ENCODE results near the gene SLC25A21.

Gene SLC25A21

DNA sequence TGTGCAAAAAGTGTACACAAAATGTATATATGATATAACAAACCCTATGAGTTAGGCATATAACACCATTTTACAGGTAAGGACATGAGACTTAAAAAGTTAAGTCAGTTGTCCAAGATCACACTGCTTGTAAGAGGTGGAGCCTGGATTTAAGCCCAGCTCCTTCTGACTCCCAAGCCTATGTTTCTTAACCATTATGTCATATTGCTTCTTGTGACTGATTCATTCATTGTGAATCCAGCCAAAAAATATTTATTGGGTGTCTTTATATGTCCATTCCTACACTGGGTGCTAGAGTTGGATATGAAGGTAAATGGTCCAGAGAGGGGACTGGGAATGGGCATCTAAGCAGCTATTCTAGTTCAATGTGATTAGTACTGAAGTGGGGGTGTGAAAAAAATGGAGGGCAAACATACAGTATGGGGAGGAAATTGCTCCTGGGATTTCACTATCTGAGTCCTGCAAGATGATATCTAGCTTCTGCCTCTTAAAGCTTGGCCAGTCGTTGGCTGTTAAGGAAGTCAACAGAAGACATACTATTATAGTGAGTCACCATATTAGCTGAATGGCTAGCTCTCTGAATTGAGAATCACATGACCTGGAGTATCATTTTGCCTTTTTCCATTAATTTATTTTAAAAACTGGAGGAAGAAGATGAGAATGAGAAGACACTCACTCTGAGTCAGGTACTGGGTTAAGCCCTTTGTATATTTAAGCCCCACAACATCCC lies 481.9 kb downstream of the SLC25A21 start:
- TF ChIP-seq POLR2AphosphoS5 (IDR thresholded peaks at IDR 0.05; ENCODE audit: borderline replicate concordance, low read depth, low read length) (no peak), FOXP2 (optimal IDR thresholded peaks at IDR 0.05; ENCODE audit: control extremely low read depth, extremely low read length, insufficient read depth) (no peak), EZH2 (IDR thresholded peaks at IDR 0.05) (no peak)
- no peak overlapping the region for H3K4me3 ChIP-seq

DNA sequence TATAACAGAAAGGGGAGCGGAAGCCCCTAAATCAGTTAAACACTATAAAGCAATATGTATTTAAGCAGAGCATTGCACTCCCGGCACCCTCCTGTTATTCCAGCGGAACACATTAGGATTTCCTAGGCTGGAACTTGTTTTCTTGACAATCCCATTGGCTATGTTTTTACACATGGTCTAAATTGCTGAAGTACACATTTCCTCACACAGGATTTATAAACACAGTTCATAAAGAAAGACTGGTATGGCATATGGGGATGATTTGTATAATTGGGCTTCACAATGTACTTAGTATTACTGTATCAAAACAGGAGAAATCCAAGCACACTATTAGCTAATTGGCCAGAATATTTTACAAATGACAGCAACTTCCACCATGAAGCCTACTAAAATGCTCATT lies 487.5 kb downstream of the SLC25A21 start:
- H3K36me3 ChIP-seq (ENCODE audit: insufficient read depth, low read length): no peaks in the 10 kb centered on the region
- peak overlapping the region; percentile 35 for H3K9ac ChIP-seq (ENCODE audit: insufficient read length)
- DNase-seq (ENCODE audit: low read depth, low spot score): peak; percentile 68
- H3K4me3 ChIP-seq: peak overlapping the region; percentile 70
- no peak for TF ChIP-seq EZH2 (IDR thresholded peaks at IDR 0.05)
- TF ChIP-seq POLR2AphosphoS5 (IDR thresholded peaks at IDR 0.05; ENCODE audit: borderline replicate concordance, low read depth, low read length): peak; percentile 16; the same call in 1 of the 2 replicates
- TF ChIP-seq FOXP2 (optimal IDR thresholded peaks at IDR 0.05; ENCODE audit: control extremely low read depth, extremely low read length, insufficient read depth): no peak
- peak overlapping the region; percentile 95 for H3K27ac ChIP-seq
- H3K9me3 ChIP-seq (ENCODE audit: low read depth, low read length): no peaks in the 10 kb centered on the region

More for the DNA sequence above, 481.9 kb downstream of the SLC25A21 start:
- H3K9me3 ChIP-seq (ENCODE audit: low read depth, low read length): no peaks in the 10 kb centered on the region
- H3K27ac ChIP-seq: no peak overlapping the region
- no peak overlapping the region for H3K9ac ChIP-seq (ENCODE audit: insufficient read length)
- DNase-seq (ENCODE audit: low read depth, low spot score): no peak
- no peaks in the 10 kb centered on the region for H3K36me3 ChIP-seq (ENCODE audit: insufficient read depth, low read length)

DNA sequence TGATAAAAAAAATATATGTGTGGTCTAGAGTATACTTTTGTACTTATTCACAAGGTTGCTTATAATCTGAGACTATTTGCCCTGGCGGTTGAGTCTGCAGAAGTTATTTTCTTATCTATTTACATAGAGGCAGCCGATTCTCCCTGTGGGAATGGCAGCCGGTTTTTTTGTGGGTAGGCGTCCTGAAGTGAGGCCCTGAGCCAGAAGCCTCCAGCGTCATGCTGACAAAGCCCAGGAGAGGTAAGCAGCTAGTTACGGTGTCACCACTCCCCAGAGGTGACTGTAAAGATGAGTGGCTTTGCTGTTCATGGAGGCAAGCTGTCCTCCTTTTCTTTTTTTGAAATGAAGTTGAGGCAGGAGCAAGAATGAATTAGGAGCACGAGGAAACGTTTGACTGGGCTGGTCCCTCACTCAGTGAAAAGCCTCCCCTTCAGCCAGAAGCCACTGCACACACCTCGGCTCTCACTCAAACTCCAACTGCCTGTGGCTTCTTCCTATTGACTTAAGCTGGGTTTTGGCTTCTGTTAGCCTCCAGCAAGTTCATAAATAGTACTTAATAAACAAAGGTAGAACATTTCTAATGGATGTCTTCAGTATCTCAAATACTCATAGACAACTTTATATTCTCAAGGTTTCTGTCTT lies 489.2 kb downstream of the SLC25A21 start:
- H3K36me3 ChIP-seq (ENCODE audit: insufficient read depth, low read length): 0 out of 2 replicates have a peak, but pooled peaks cover 2% of the 10 kb centered on the region
- no peak overlapping the region for H3K27ac ChIP-seq
- H3K9ac ChIP-seq (ENCODE audit: insufficient read length): no peak overlapping the region
- H3K4me3 ChIP-seq: no peak overlapping the region
- TF ChIP-seq EZH2 (IDR thresholded peaks at IDR 0.05): no peak
- no peak for TF ChIP-seq FOXP2 (optimal IDR thresholded peaks at IDR 0.05; ENCODE audit: control extremely low read depth, extremely low read length, insufficient read depth)
- TF ChIP-seq POLR2AphosphoS5 (IDR thresholded peaks at IDR 0.05; ENCODE audit: borderline replicate concordance, low read depth, low read length): no peak
- DNase-seq (ENCODE audit: low read depth, low spot score): no peak
- no peaks in the 10 kb centered on the region for H3K9me3 ChIP-seq (ENCODE audit: low read depth, low read length)

DNA sequence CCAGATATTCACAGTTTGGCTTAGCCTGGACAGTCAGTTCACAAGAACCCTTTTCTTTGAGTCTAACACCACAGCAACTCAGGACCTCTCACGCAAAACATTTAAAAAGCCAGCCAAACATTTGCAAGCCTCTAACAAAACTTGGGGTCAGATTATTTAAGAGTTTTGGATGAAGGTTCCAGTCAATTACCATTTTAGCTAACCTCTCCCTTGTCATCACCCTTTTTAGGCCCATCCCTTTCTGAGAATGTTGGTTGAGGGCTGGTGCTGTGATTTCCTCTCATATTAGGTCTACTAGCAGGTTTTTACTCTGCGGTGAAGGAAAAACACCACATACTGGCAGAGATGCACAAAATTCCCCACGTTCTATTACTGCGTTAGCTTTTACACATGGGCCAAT lies 490.1 kb downstream of the SLC25A21 start:
- TF ChIP-seq POLR2AphosphoS5 (IDR thresholded peaks at IDR 0.05; ENCODE audit: borderline replicate concordance, low read depth, low read length): no peak
- no peak for TF ChIP-seq EZH2 (IDR thresholded peaks at IDR 0.05)
- TF ChIP-seq FOXP2 (optimal IDR thresholded peaks at IDR 0.05; ENCODE audit: control extremely low read depth, extremely low read length, insufficient read depth): no peak
- no peak for DNase-seq (ENCODE audit: low read depth, low spot score)
- Histone ChIP-seq H3K36me3 (ENCODE audit: insufficient read depth, low read length) (0 out of 2 replicates have a peak, but pooled peaks cover 4% of the 10 kb centered on the region), H3K4me3 (no peak overlapping the region), H3K9ac (ENCODE audit: insufficient read length) (no peak overlapping the region), H3K27ac (no peak overlapping the region), H3K9me3 (ENCODE audit: low read depth, low read length) (no peaks in the 10 kb centered on the region)

DNA sequence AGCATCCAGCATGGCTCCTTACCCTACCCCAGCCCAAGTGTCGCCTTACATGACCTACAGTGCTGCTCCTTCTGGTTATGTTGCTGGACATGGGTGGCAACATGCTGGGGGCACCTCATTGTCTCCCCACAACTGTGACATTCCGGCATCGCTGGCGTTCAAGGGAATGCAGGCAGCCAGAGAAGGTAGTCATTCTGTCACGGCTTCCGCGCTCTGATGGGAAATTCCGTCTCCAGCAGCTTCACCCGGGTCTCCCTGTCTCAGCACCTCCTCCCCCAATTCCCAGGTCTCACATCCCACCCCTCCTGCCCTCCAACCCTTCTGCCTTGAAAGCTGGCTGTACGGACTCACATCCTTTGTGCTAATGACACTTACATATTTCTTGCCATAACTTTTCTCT lies 496.2 kb downstream of the SLC25A21 start:
- Histone ChIP-seq H3K9ac (ENCODE audit: insufficient read length) (no peak overlapping the region), H3K27ac (no peak overlapping the region), H3K4me3 (no peak overlapping the region), H3K9me3 (ENCODE audit: low read depth, low read length) (no peaks in the 10 kb centered on the region), H3K36me3 (ENCODE audit: insufficient read depth, low read length) (peaks cover 28% of the 10 kb centered on the region)
- TF ChIP-seq FOXP2 (optimal IDR thresholded peaks at IDR 0.05; ENCODE audit: control extremely low read depth, extremely low read length, insufficient read depth) (no peak), POLR2AphosphoS5 (IDR thresholded peaks at IDR 0.05; ENCODE audit: borderline replicate concordance, low read depth, low read length) (no peak), EZH2 (IDR thresholded peaks at IDR 0.05) (no peak)
- DNase-seq (ENCODE audit: low read depth, low spot score): no peak

DNA sequence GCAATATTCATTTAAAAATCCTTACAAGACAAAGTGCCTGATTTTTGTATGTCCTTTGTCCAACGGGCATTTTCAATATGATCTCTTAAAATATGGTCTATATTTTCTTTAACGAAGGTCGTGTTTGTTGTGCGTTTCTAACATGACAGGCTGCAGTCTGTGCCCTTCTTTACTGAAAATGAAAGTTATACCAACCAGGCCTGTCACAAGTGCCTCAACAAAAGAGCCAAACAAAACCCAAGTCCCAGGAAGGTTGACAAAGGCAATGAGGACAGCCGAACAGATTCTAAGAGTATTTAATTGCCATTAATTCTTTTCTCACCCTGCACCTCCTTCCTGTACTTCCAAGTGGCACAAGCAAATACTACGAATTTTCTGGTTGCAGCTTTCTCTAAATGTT lies 496.8 kb downstream of the SLC25A21 start:
- no peak overlapping the region for H3K9ac ChIP-seq (ENCODE audit: insufficient read length)
- no peak overlapping the region for H3K4me3 ChIP-seq
- DNase-seq (ENCODE audit: low read depth, low spot score): no peak
- no peak for TF ChIP-seq EZH2 (IDR thresholded peaks at IDR 0.05)
- TF ChIP-seq FOXP2 (optimal IDR thresholded peaks at IDR 0.05; ENCODE audit: control extremely low read depth, extremely low read length, insufficient read depth): no peak
- TF ChIP-seq POLR2AphosphoS5 (IDR thresholded peaks at IDR 0.05; ENCODE audit: borderline replicate concordance, low read depth, low read length): no peak
- no peaks in the 10 kb centered on the region for H3K9me3 ChIP-seq (ENCODE audit: low read depth, low read length)
- no peak overlapping the region for H3K27ac ChIP-seq
- H3K36me3 ChIP-seq (ENCODE audit: insufficient read depth, low read length): peaks cover 33% of the 10 kb centered on the region

DNA sequence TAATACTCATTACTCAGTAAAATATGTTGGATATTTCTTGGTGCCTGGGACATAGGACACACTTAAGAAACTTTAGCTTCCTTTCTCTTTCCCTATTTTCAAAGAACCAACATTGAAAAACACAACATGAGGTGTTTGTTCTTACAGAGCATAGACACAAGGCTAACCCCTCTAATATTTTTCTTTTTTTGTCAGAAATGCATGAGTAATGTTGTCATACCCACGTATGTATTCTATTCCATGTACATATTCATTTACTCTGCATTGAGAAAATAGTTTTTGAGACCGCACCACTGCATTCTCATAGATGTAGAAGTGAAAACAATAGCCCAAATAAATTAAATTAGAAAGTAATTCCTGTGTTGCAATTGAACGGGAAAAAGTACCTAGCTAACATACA lies 497.7 kb downstream of the SLC25A21 start:
- Histone ChIP-seq H3K36me3 (ENCODE audit: insufficient read depth, low read length) (peaks cover 33% of the 10 kb centered on the region), H3K27ac (no peak overlapping the region), H3K4me3 (no peak overlapping the region), H3K9me3 (ENCODE audit: low read depth, low read length) (no peaks in the 10 kb centered on the region), H3K9ac (ENCODE audit: insufficient read length) (no peak overlapping the region)
- no peak for DNase-seq (ENCODE audit: low read depth, low spot score)
- TF ChIP-seq POLR2AphosphoS5 (IDR thresholded peaks at IDR 0.05; ENCODE audit: borderline replicate concordance, low read depth, low read length) (no peak), FOXP2 (optimal IDR thresholded peaks at IDR 0.05; ENCODE audit: control extremely low read depth, extremely low read length, insufficient read depth) (no peak), EZH2 (IDR thresholded peaks at IDR 0.05) (no peak)

DNA sequence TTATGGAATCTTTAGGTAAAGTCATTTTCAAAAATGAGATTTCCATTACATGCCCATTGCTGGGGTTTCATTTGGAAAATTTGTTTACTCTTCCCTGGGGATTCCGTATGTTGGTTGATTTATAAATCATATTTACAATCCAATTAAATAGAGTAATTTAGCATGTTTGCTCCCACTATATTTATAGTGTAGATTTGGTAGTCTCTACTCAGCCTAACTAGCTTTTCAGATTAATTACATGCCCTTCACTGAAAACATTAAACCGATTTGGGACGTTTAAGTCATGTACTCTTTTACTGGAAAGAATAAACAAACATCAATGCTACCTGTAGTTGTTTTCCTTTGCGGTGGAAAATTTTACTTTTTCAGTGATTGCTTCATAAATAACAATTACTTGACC lies 500.3 kb downstream of the SLC25A21 start:
- H3K36me3 ChIP-seq (ENCODE audit: insufficient read depth, low read length): peaks cover 35% of the 10 kb centered on the region
- H3K9me3 ChIP-seq (ENCODE audit: low read depth, low read length): no peaks in the 10 kb centered on the region
- no peak overlapping the region for H3K27ac ChIP-seq
- no peak overlapping the region for H3K4me3 ChIP-seq
- no peak for TF ChIP-seq POLR2AphosphoS5 (IDR thresholded peaks at IDR 0.05; ENCODE audit: borderline replicate concordance, low read depth, low read length)
- TF ChIP-seq EZH2 (IDR thresholded peaks at IDR 0.05): no peak
- TF ChIP-seq FOXP2 (optimal IDR thresholded peaks at IDR 0.05; ENCODE audit: control extremely low read depth, extremely low read length, insufficient read depth): no peak
- no peak for DNase-seq (ENCODE audit: low read depth, low spot score)
- no peak overlapping the region for H3K9ac ChIP-seq (ENCODE audit: insufficient read length)

Data from SK-N-MC (cell line).